Mesenchymal stem cell (in vitro differentiated cells and primary cell): ENCODE measurements around the gene LLGL2.
A peak's percentile ranks its signal among the peaks of the same experiment; 100 is the strongest.

Experiments used
- DNase-seq: peaks from one replicate; pipeline ENCODE4 v3.0.0-alpha.2; 2013
- H2AFZ ChIP-seq: one replicate; pipeline ENCODE4 v1.6.1; 2013; ENCODE audit warnings: low read depth, mild to moderate bottlenecking, control low read depth, inconsistent platforms, low read length, moderate library complexity
- H2AK5ac ChIP-seq: 2 replicates; pipeline ENCODE4 v1.6.1; 2013; ENCODE audit warnings: low read length, moderate library complexity, mild to moderate bottlenecking, inconsistent platforms; ENCODE audit not compliant: severe bottlenecking
- H2BK120ac ChIP-seq: one replicate; pipeline ENCODE4 v1.6.1; 2013; ENCODE audit warnings: low read depth, mild to moderate bottlenecking, inconsistent platforms, low read length, moderate library complexity
- H2BK12ac ChIP-seq, 2 experiments: one replicate each; pipeline ENCODE4 v1.6.1; 2013; ENCODE audit warnings: inconsistent platforms in 2 of 2, low read length in 2 of 2, mild to moderate bottlenecking in 2 of 2, moderate library complexity in 2 of 2, control low read depth in 1 of 2
- H2BK15ac ChIP-seq: one replicate; pipeline ENCODE4 v1.6.1; 2013; ENCODE audit warnings: mild to moderate bottlenecking, low read depth, inconsistent platforms; ENCODE audit not compliant: poor library complexity, severe bottlenecking
- H2BK5ac ChIP-seq: 2 replicates; pipeline ENCODE4 v1.6.1; 2013; ENCODE audit warnings: low read depth, mild to moderate bottlenecking, low read length, control low read depth, inconsistent platforms; ENCODE audit not compliant: poor library complexity, severe bottlenecking
- H3K14ac ChIP-seq, 2 experiments: one replicate each; pipeline ENCODE4 v1.6.1; 2013; ENCODE audit warnings: inconsistent platforms in 2 of 2, low read length in 2 of 2, control low read depth in 1 of 2, mild to moderate bottlenecking in 1 of 2, moderate library complexity in 1 of 2
- H3K18ac ChIP-seq, 2 experiments: one replicate each; pipeline ENCODE4 v1.6.1; 2013; ENCODE audit warnings: inconsistent platforms in 2 of 2, low read length in 2 of 2, control low read depth in 1 of 2, low read depth in 1 of 2, mild to moderate bottlenecking in 1 of 2
- H3K23ac ChIP-seq, 2 experiments: one replicate each; pipeline ENCODE4 v1.6.1; 2013; ENCODE audit warnings: inconsistent platforms in 2 of 2, low read length in 2 of 2, mild to moderate bottlenecking in 2 of 2, moderate library complexity in 2 of 2, control low read depth in 1 of 2
- H3K27ac ChIP-seq: 2 replicates; pipeline ENCODE4 v1.5.1; 2013; ENCODE audit warnings: mild to moderate bottlenecking, moderate library complexity, low read length, control low read depth, inconsistent platforms; ENCODE audit not compliant: poor library complexity, severe bottlenecking
- H3K27me3 ChIP-seq, 2 experiments: 2 replicates each; pipeline versions ENCODE4 v1.6.1 to v1.7.0; 2013; ENCODE audit warnings: low read length in 2 of 2, mild to moderate bottlenecking in 2 of 2, moderate library complexity in 2 of 2, control low read depth in 1 of 2, inconsistent platforms in 1 of 2; ENCODE audit not compliant: control insufficient read depth in 1 of 2, insufficient read depth in 1 of 2
- H3K36me3 ChIP-seq, 2 experiments: 2 replicates each; pipeline versions ENCODE4 v1.6.1 to v1.7.0; 2013; ENCODE audit warnings: low read length in 2 of 2, control low read depth in 1 of 2, inconsistent platforms in 1 of 2, low read depth in 1 of 2, mild to moderate bottlenecking in 1 of 2; ENCODE audit not compliant: insufficient read depth in 2 of 2, control insufficient read depth in 1 of 2
- H3K4ac ChIP-seq, 2 experiments: one replicate each; pipeline ENCODE4 v1.6.1; 2013; ENCODE audit warnings: inconsistent platforms in 2 of 2, low read length in 2 of 2, mild to moderate bottlenecking in 2 of 2, moderate library complexity in 2 of 2, control low read depth in 1 of 2, low read depth in 1 of 2
- H3K4me1 ChIP-seq: 2 replicates; pipeline ENCODE4 v1.6.1; 2013; ENCODE audit warnings: low read depth, low read length, control low read depth; ENCODE audit not compliant: control insufficient read depth, insufficient read depth
- H3K4me2 ChIP-seq: 2 replicates; pipeline ENCODE4 v1.6.1; 2013; ENCODE audit warnings: low read length, mild to moderate bottlenecking, inconsistent platforms; ENCODE audit not compliant: poor library complexity, severe bottlenecking
- H3K4me3 ChIP-seq, 2 experiments: 2 replicates each; pipeline versions ENCODE4 v1.5.1 to v1.7.0; 2013; ENCODE audit warnings: low read length in 2 of 2, mild to moderate bottlenecking in 2 of 2, control low read depth in 1 of 2, low read depth in 1 of 2; ENCODE audit not compliant: insufficient read depth in 1 of 2
- H3K79me1 ChIP-seq: replicated peaks from 2 replicates; pipeline ENCODE4 v1.6.1; 2013; ENCODE audit warnings: mild to moderate bottlenecking, control low read depth, low read length, inconsistent platforms; ENCODE audit not compliant: poor library complexity, severe bottlenecking
- H3K9ac ChIP-seq: 2 replicates; pipeline ENCODE4 v1.7.0; 2013; ENCODE audit warnings: mild to moderate bottlenecking, low read length, moderate library complexity
- H3K9me3 ChIP-seq: 2 replicates; pipeline ENCODE4 v1.7.0; 2013; ENCODE audit warnings: mild to moderate bottlenecking, low read length; ENCODE audit not compliant: control insufficient read depth
- H4K8ac ChIP-seq: one replicate; pipeline ENCODE4 v1.6.1; 2013; ENCODE audit warnings: inconsistent platforms, mild to moderate bottlenecking, low read length, moderate library complexity
- H4K91ac ChIP-seq: one replicate; pipeline ENCODE4 v1.6.1; 2013; ENCODE audit warnings: mild to moderate bottlenecking, low read length, inconsistent platforms
- WGBS: methylation state at CpG from one replicate; pipeline ENCODE4 v1.1.7; 2013; ENCODE audit warnings: mixed read lengths; 5-methylcytosine and 5-hydroxymethylcytosine counted together

Gene LLGL2

DNA sequence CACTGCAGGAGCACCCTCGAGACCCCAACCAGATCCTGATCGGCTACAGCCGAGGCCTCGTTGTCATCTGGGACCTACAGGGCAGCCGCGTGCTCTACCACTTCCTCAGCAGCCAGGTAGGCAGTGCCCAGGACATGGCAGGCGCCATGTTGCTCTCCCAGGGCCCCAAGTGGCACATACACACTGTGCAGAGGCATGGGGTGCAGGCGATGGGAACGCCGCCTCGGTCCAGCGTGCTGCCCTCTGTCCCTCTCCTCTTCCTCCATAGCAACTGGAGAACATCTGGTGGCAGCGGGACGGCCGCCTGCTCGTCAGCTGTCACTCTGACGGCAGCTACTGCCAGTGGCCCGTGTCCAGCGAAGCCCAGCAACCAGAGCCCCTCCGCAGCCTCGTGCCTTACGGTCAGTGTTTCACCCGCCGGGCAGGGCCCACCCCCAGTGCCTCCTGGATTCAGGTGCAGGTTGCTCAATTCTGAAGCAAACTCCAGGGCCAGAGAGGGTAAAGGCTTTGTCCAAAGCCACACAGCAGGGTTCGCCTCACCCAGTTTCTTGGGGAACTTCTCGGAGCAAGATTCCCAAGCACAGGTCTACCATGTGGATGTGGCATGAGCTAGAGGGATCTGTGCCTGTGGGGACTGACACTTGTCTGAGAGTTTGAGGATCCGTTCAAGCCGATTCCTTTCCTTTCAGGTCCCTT, 37.7 kb downstream of the LLGL2 start:
- Histone ChIP-seq H2BK12ac (no peak overlapping the region), H2BK120ac (no peak overlapping the region), H3K4ac (no peak overlapping the region), H3K4me2 (no peak overlapping the region), H3K9ac (no peak overlapping the region), H2AK5ac (no peak overlapping the region), H3K23ac (no peak overlapping the region), H3K9me3 (no peaks in the 10 kb centered on the region), H3K27me3 (peaks cover 0 to 47% of the 10 kb centered on the region in 2 experiments), H3K4me1 (peaks cover 24% of the 10 kb centered on the region), H3K18ac (no peak overlapping the region), H3K4me3 (no peak overlapping the region), H3K14ac (no peak overlapping the region), H2BK15ac (no peak overlapping the region), H3K79me1 (no peaks in the 10 kb centered on the region), H4K8ac (no peak overlapping the region), H3K27ac (no peak overlapping the region), H2AFZ (no peak overlapping the region), H3K36me3 (peaks cover 0 to 9% of the 10 kb centered on the region in 2 experiments), H4K91ac (peak overlapping the region; percentile 11), H2BK5ac (no peak overlapping the region)
- DNase-seq = no peak
- WGBS = 92% methylated on average over 28 of the region's 28 CpGs

DNA sequence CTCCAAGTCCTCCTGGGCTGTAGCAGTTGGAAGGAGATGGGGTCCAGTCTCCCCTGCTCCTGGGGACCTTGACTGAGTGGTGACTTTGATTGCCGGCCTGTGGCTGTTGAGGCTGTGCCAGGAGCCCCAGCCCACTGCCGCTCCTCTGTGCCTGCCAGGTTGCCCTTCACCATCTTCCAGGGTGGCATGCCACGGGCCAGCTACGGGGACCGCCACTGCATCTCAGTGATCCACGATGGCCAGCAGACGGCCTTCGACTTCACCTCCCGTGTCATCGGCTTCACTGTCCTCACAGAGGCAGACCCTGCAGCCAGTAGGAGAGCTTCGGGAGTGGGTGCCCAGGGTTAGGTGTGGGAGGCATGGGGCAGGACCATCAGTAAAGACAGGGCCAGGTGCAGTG, 38.7 kb downstream of the LLGL2 start:
- Histone ChIP-seq H3K9me3 (no peaks in the 10 kb centered on the region), H3K4ac (no peak overlapping the region), H3K27me3 (peaks cover 0 to 57% of the 10 kb centered on the region in 2 experiments), H3K4me3 (no peak overlapping the region), H2BK12ac (no peak overlapping the region), H3K23ac (no peak overlapping the region), H3K14ac (no peak overlapping the region), H3K27ac (no peak overlapping the region), H2BK5ac (no peak overlapping the region), H3K4me1 (peaks cover 18% of the 10 kb centered on the region), H2BK120ac (no peak overlapping the region), H4K8ac (no peak overlapping the region), H3K36me3 (peaks cover 0 to 13% of the 10 kb centered on the region in 2 experiments), H2BK15ac (no peak overlapping the region), H4K91ac (peak overlapping the region; percentile 5), H3K4me2 (no peak overlapping the region), H3K79me1 (no peaks in the 10 kb centered on the region), H3K9ac (no peak overlapping the region), H2AK5ac (no peak overlapping the region), H3K18ac (no peak overlapping the region), H2AFZ (no peak overlapping the region)
- WGBS = 97% methylated on average over 11 of the region's 11 CpGs
- DNase-seq = no peak

DNA sequence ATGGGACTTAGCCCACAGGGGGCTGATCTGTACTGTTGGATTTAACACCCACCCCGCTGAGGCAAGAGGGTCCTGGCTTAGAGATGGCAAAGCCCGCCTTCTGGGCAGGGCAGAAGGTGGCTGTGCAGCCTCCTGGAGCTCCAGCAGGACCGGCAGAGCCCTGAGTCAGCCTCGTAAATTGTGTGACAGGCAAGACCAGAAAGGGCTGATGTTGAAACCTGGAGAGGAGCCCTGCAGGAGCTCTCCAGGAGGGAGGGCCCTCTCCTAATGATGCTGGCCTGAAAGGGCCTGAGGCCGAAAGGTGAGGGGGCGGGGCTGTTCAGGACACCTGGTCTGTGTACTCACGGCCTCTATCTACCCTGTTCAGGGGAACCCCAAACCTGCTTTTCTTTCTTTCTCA, 39.6 kb downstream of the LLGL2 start:
- 70% methylated on average over 7 of the region's 7 CpGs for WGBS
- Histone ChIP-seq H4K8ac (no peak overlapping the region), H2BK12ac (no peak overlapping the region), H2BK120ac (no peak overlapping the region), H2AFZ (no peak overlapping the region), H2BK5ac (no peak overlapping the region), H3K4me2 (no peak overlapping the region), H3K79me1 (no peaks in the 10 kb centered on the region), H3K14ac (no peak overlapping the region), H3K4me1 (peaks cover 18% of the 10 kb centered on the region), H3K4me3 (no peak overlapping the region), H3K27ac (no peak overlapping the region), H2AK5ac (no peak overlapping the region), H3K23ac (no peak overlapping the region), H4K91ac (no peak overlapping the region), H3K9me3 (no peaks in the 10 kb centered on the region), H3K9ac (no peak overlapping the region), H2BK15ac (peak overlapping the region; percentile 44), H3K18ac (no peak overlapping the region), H3K4ac (no peak overlapping the region), H3K36me3 (peaks cover 0 to 13% of the 10 kb centered on the region in 2 experiments), H3K27me3 (peaks cover 0 to 57% of the 10 kb centered on the region in 2 experiments)
- DNase-seq = peak; percentile 32

DNA sequence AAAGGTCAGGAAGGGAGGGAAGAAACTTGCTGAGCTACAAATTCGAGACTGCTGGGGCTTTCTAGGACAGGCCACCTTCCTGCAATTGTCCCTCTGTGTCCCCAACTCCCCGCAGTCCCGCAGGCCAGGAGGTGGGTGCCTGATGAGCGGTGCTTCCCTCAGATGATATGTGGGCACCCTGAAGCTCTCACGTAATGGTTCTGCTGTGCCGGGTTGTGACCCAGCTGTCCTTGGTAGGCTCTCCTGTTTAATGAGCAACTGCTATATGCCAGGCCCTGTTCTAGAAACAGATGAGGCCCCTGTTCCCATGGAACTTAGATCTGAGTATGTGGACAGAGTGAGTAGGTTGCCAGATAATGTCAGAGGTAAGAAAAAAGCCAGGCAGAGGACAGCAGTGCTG, 40.1 kb downstream of the LLGL2 start:
- H4K8ac ChIP-seq = no peak overlapping the region
- H3K27ac ChIP-seq = no peak overlapping the region
- H3K27me3 ChIP-seq = peaks cover 0 to 57% of the 10 kb centered on the region in 2 experiments
- no peak overlapping the region for H2BK5ac ChIP-seq
- no peak overlapping the region for H3K4ac ChIP-seq
- peaks cover 0 to 13% of the 10 kb centered on the region in 2 experiments for H3K36me3 ChIP-seq
- no peaks in the 10 kb centered on the region for H3K9me3 ChIP-seq
- no peak overlapping the region for H3K4me3 ChIP-seq
- no peak for DNase-seq
- no peak overlapping the region for H4K91ac ChIP-seq
- peaks cover 18% of the 10 kb centered on the region for H3K4me1 ChIP-seq
- H2BK12ac ChIP-seq = no peak overlapping the region
- H3K23ac ChIP-seq = no peak overlapping the region
- 91% methylated on average over 6 of the region's 6 CpGs for WGBS
- H2BK15ac ChIP-seq = peak overlapping the region; percentile 26
- no peak overlapping the region for H2BK120ac ChIP-seq
- no peak overlapping the region for H3K9ac ChIP-seq
- H3K4me2 ChIP-seq = no peak overlapping the region
- H3K18ac ChIP-seq = no peak overlapping the region
- H2AK5ac ChIP-seq = peak overlapping the region; percentile 26
- no peak overlapping the region for H2AFZ ChIP-seq
- H3K79me1 ChIP-seq = no peaks in the 10 kb centered on the region
- H3K14ac ChIP-seq = no peak overlapping the region
